Esophagus squamous epithelium (tissue), 5 donors: Measurements from ENCODE around the gene MEOX2. TPM values are rescaled to one million over a fixed set of nuclear protein-coding genes. Genes with fewer than 3 reads are reported as not detected.

Experiments used
- DNase-seq: peaks from one replicate; lab custom pipeline; 2025; lab: John Stamatoyannopoulos, UW
- H3K27ac ChIP-seq, 4 donors: fragments of 200-600 bp; sonication (generic); one replicate each; pipeline ENCODE4 v1.5.1; 2016 to 2019; ENCODE audit warnings: mild to moderate bottlenecking in 1 of 4
- H3K27me3 ChIP-seq, 4 donors: fragments of 200-600 bp; sonication (generic); 1 replicate in 3 of 4; 2 replicates in 1 of 4; pipeline versions ENCODE4 v1.5.1 to v1.6.0; 2017 to 2021; ENCODE audit warnings: antibody characterized with exemption in 1 of 4
- H3K36me3 ChIP-seq, 3 donors: fragments of 200-600 bp; sonication (generic); one replicate each; pipeline ENCODE4 v1.5.1; 2016 to 2019
- H3K4me1 ChIP-seq, 3 donors: fragments of 200-600 bp; sonication (generic); one replicate each; pipeline ENCODE4 v1.5.1; 2017 to 2019
- H3K4me3 ChIP-seq, 4 donors: fragments of 200-600 bp; sonication (generic); 1 replicate in 3 of 4; 2 replicates in 1 of 4; pipeline ENCODE4 v1.5.1; 2016 to 2019; ENCODE audit warnings: mild to moderate bottlenecking in 2 of 4, moderate library complexity in 1 of 4
- H3K9me3 ChIP-seq, 3 donors: fragments of 200-600 bp; sonication (generic); one replicate each; pipeline ENCODE4 v1.5.1; 2016 to 2019
- POLR2A ChIP-seq, 4 donors: fragments of 450-650 bp; IDR thresholded peaks; one replicate each; pipeline ENCODE4 v1.6.1; 2017; ENCODE audit warnings: antibody characterized with exemption in 4 of 4, mild to moderate bottlenecking in 4 of 4, moderate library complexity in 3 of 4
- WGBS, 2 donors: methylation state at CpG; one replicate each; pipeline ENCODE4 v1.1.5; 2018; 5-methylcytosine and 5-hydroxymethylcytosine counted together
- intact Hi-C: fragments of 100-400 bp; cut with DNase I; formaldehyde crosslinking; loops from one replicate; pipeline ENCODE4 v1.15.0; 2022
- total RNA-seq, 4 donors: library from RNA; depleted of rRNA; stranded (reverse); fragments of >200 nt; gene quantifications; one replicate each; pipeline ENCODE4 v1.1.0, GENCODE V29; 2016
- TF ChIP-seq, protein P1 (sequence below), 6 experiments: fragments of 450-650 bp in 4 of 6; fragments of 200-600 bp in 2 of 6; sonication (generic) in 2 of 6; IDR thresholded peaks; one replicate each; pipeline ENCODE4 v1.5.1; 2016 to 2019; ENCODE audit warnings: antibody characterized with exemption in 6 of 6, mild to moderate bottlenecking in 4 of 6, moderate library complexity in 4 of 6
- donor health status: DM: yes; HTN: yes; CAD: no.

The MEOX2 gene
- total RNA-seq, 4 donors from 2014 or later: 0.19 to 3.2 (median 2.0) TPM

- intact Hi-C loops: no loop called here
- no peak overlapping the region for H3K27ac ChIP-seq
- H3K36me3 ChIP-seq: no peaks in the 10 kb centered on the region
- peaks cover 0 to 16% (median 0%) of the 10 kb centered on the region in 3 donors for H3K9me3 ChIP-seq
- H3K27me3 ChIP-seq: no peaks in the 10 kb centered on the region
- no peak for TF ChIP-seq POLR2A (IDR thresholded peaks at IDR 0.05)
- TF ChIP-seq, protein P1, sequence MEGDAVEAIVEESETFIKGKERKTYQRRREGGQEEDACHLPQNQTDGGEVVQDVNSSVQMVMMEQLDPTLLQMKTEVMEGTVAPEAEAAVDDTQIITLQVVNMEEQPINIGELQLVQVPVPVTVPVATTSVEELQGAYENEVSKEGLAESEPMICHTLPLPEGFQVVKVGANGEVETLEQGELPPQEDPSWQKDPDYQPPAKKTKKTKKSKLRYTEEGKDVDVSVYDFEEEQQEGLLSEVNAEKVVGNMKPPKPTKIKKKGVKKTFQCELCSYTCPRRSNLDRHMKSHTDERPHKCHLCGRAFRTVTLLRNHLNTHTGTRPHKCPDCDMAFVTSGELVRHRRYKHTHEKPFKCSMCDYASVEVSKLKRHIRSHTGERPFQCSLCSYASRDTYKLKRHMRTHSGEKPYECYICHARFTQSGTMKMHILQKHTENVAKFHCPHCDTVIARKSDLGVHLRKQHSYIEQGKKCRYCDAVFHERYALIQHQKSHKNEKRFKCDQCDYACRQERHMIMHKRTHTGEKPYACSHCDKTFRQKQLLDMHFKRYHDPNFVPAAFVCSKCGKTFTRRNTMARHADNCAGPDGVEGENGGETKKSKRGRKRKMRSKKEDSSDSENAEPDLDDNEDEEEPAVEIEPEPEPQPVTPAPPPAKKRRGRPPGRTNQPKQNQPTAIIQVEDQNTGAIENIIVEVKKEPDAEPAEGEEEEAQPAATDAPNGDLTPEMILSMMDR (IDR thresholded peaks at IDR 0.05): no peak
- no peak overlapping the region for H3K4me3 ChIP-seq
- no peak for DNase-seq
- H3K4me1 ChIP-seq: no peaks in the 10 kb centered on the region
- 44 to 81% methylated on average over 2 of the region's 2 CpGs for WGBS, 2 donors
Observed at GRCh38 chr7:15603124-15603523, 83.4 kb downstream of the MEOX2 start.

DNA sequence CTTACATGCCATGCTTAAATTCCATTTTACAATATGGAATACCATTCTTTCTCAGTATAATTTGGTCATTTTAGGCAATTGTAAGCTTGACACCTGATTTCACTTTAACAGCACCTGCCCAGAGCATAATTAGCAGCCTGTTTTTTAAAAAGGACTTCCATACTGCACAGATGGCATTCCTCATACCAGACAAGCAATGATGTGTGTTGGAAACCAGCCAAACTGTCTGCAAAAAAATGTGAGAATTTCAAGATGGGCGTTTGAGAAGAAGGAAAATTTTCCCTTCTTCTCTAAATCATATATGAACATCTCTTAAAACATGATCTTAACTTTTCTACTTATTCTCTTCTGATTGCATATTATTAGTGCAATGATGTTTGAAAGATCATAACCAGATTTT, 84.2 kb downstream of the MEOX2 start:
- intact Hi-C loops: no loop called here
- Histone ChIP-seq H3K9me3 (peaks cover 0 to 16% (median 0%) of the 10 kb centered on the region in 3 donors), H3K4me1 (no peaks in the 10 kb centered on the region), H3K36me3 (no peaks in the 10 kb centered on the region), H3K27me3 (no peaks in the 10 kb centered on the region), H3K4me3 (no peak overlapping the region), H3K27ac (no peak overlapping the region)
- no peak for DNase-seq
- TF ChIP-seq, protein P1 (IDR thresholded peaks at IDR 0.05): no peak
- TF ChIP-seq POLR2A (IDR thresholded peaks at IDR 0.05): no peak
- 29 to 33% methylated on average over 1 of the region's 1 CpG for WGBS, 2 donors

DNA sequence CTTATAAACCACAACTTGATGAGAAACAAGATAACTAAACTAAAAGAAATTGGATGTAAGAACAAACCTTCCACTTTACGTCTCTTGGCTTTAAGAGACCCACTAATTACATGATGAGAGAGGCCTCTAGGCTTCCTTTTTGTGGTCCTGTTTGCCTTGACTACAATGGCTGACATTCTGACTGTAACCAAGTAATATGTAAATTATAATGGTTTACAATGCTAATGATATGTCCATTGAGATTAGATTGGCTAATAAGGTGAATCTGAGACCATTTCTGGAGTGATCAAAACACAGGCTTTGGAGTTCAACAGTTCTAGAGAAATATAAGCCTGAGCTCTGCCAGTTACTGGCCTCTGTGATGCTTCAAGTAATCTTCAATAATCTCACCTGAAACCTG, 85.3 kb downstream of the MEOX2 start:
- no peak for DNase-seq
- Histone ChIP-seq H3K27ac (no peak overlapping the region), H3K27me3 (no peaks in the 10 kb centered on the region), H3K9me3 (peaks cover 0 to 16% (median 0%) of the 10 kb centered on the region in 3 donors), H3K4me1 (no peaks in the 10 kb centered on the region), H3K4me3 (no peak overlapping the region), H3K36me3 (no peaks in the 10 kb centered on the region)
- TF ChIP-seq POLR2A (IDR thresholded peaks at IDR 0.05): no peak
- TF ChIP-seq, protein P1 (IDR thresholded peaks at IDR 0.05): no peak
- 59 to 75% methylated on average over 1 of the region's 1 CpG for WGBS, 2 donors
- intact Hi-C loops: no loop called here

DNA sequence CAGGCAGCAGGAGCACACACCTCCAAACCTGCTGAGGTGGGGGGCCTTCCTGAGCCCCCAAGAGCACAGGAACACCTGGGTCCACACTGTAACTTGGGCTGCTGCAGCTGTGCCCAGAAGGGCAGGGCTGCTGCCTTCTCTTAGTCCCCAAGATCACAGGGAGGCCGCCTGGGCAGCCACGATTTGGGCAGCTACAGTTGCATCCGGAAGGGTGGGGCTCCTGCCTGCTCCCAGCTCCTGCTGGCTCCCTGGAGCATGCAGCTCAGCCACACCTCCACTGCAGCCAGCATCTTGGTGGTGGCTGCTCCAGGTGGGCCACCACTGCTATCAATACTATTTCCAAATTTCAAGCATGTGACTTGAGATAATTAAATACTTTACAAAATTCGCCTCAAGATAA, 86.2 kb downstream of the MEOX2 start:
- intact Hi-C loops: no loop called here

DNA sequence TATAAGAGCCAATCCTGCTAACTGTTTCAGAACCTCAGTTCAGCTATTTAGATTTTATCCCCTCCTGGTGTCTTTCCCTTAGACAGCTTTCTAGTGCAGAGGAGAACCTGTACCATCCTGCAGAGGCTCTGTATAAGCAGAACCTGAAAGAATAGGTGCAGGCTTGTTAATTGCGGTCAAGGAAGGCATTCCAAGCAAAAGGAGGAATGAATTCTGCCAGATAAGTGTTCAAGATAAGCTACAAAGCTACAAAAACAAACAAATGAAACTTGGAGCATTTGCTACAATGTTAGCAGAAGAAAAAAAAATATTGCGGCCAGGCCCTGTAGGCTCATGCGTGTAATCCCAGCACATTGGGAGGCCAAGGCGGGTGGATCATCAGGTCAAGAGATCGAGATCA, 92.0 kb downstream of the MEOX2 start:
- intact Hi-C loops: no loop called here
- H3K4me3 ChIP-seq: no peak overlapping the region
- no peak overlapping the region for H3K27ac ChIP-seq
- no peaks in the 10 kb centered on the region for H3K36me3 ChIP-seq
- no peaks in the 10 kb centered on the region for H3K27me3 ChIP-seq
- no peak for DNase-seq
- TF ChIP-seq POLR2A (IDR thresholded peaks at IDR 0.05): no peak
- TF ChIP-seq, protein P1 (IDR thresholded peaks at IDR 0.05): no peak
- 67 to 68% methylated on average over 5 of the region's 5 CpGs for WGBS, 2 donors
- H3K4me1 ChIP-seq: no peaks in the 10 kb centered on the region
- H3K9me3 ChIP-seq: peaks cover 0 to 6% (median 0%) of the 10 kb centered on the region in 3 donors

More for the DNA sequence above, 86.2 kb downstream of the MEOX2 start:
- no peaks in the 10 kb centered on the region for H3K4me1 ChIP-seq
- DNase-seq: no peak
- H3K36me3 ChIP-seq: no peaks in the 10 kb centered on the region
- WGBS, 2 donors: 52 to 76% methylated on average over 1 to 3 of the region's 4 CpGs
- peaks cover 0 to 16% (median 0%) of the 10 kb centered on the region in 3 donors for H3K9me3 ChIP-seq
- no peaks in the 10 kb centered on the region for H3K27me3 ChIP-seq
- no peak overlapping the region for H3K27ac ChIP-seq
- TF ChIP-seq, protein P1 (IDR thresholded peaks at IDR 0.05): no peak
- no peak for TF ChIP-seq POLR2A (IDR thresholded peaks at IDR 0.05)
- H3K4me3 ChIP-seq: no peak overlapping the region
